K562 (cell line): Measurements from ENCODE around the gene TMC4. TPM values are rescaled to one million over a fixed set of nuclear protein-coding genes. Genes with fewer than 3 reads are reported as not detected.

ENCODE experiments used
- ATAC-seq: fragments of 200-7000 bp; cut with Tn5 transposase; 3 replicates; pipeline ENCODE4 v1.9.1; 2020; ENCODE audit warnings: moderate library complexity
- BruUV-seq: library from RNA; stranded (reverse); fragments of 400-500 nt; replicated peaks from 2 replicates; lab custom pipeline; 2021; lab: Mats Ljungman, UMichigan
- CTCF ChIA-PET: fragments of 300-600 bp; formaldehyde crosslinking; extraction: SDS; loops from one replicate; lab custom pipeline; 2021; ENCODE audit warnings: low intra/inter-chr PET ratio; lab: Yijun Ruan, JAX
- POLR2A ChIA-PET: fragments of 300-600, 350-650 bp; sonication (Branson Sonifier 250); formaldehyde crosslinking; extraction: SDS; loops from one replicate; lab custom pipeline; 2021; ENCODE audit warnings: antibody characterized with exemption, inconsistent platforms; lab: Yijun Ruan, JAX
- DNase-seq, 4 experiments: peaks; one replicate each; pipeline versions ENCODE4 v3.0.0 to v3.0.0-alpha.2; 2011 to 2018; ENCODE audit warnings: low spot score in 3 of 4, mixed read lengths in 3 of 4; ENCODE audit errors: extremely low read depth in 1 of 4
- FAIRE-seq: peaks from 2 replicates; lab custom pipeline; 2011; peaks lifted over from hg19 to GRCh38; lab: Jason Lieb, UNC
- H2AFZ ChIP-seq: 2 replicates; pipeline ENCODE4 v1.6.0; 2011; ENCODE audit warnings: low read depth, low read length, control low read depth, inconsistent platforms
- H3K27ac ChIP-seq: fragments of 200-600 bp; 3 replicates; pipeline ENCODE4 v1.8.0; 2011; ENCODE audit warnings: low read depth, mild to moderate bottlenecking, control low read depth, inconsistent platforms, low read length, moderate library complexity, mixed read lengths; ENCODE audit errors: extremely low read depth
- H3K27me3 ChIP-seq, 2 experiments: fragments of 300-600 bp in 1 of 2; 2 replicates in 1 of 2; 3 replicates in 1 of 2; pipeline versions ENCODE4 v1.6.0 to v1.8.0; 2011; ENCODE audit warnings: inconsistent platforms in 2 of 2, low read length in 2 of 2, mild to moderate bottlenecking in 1 of 2, mixed read lengths in 1 of 2, moderate library complexity in 1 of 2; ENCODE audit not compliant: control insufficient read depth in 2 of 2, insufficient read depth in 2 of 2
- H3K36me3 ChIP-seq: fragments of 300-600 bp; 3 replicates; pipeline ENCODE4 v1.8.0; 2011; ENCODE audit warnings: mild to moderate bottlenecking, low read length, inconsistent platforms; ENCODE audit not compliant: control insufficient read depth, insufficient read depth
- H3K4me1 ChIP-seq, 2 experiments: fragments of 200-600 bp in 1 of 2; replicated peaks in 1 of 2; 2 replicates in 1 of 2; 3 replicates in 1 of 2; pipeline versions ENCODE4 v1.5.1 to v1.8.0; 2011; ENCODE audit warnings: inconsistent platforms in 2 of 2, low read length in 2 of 2, mild to moderate bottlenecking in 1 of 2, mixed read lengths in 1 of 2, moderate library complexity in 1 of 2; ENCODE audit not compliant: control insufficient read depth in 2 of 2, insufficient read depth in 2 of 2
- H3K4me2 ChIP-seq: 2 replicates; pipeline ENCODE4 v1.6.1; 2011; ENCODE audit warnings: low read length, control low read depth, inconsistent platforms, mixed read lengths; ENCODE audit not compliant: insufficient read depth
- H3K4me3 ChIP-seq: fragments of 200-600 bp; sonication (generic), shearing (Covaris generic); 2 replicates; pipeline ENCODE4 v1.5.1; 2016; ENCODE audit warnings: control low read depth, inconsistent platforms
- H3K79me2 ChIP-seq: fragments of 200-600 bp; 3 replicates; pipeline ENCODE4 v1.8.0; 2011; ENCODE audit warnings: low read length, inconsistent platforms; ENCODE audit not compliant: control insufficient read depth, insufficient read depth
- H3K9ac ChIP-seq, 2 experiments: 2 replicates each; pipeline versions ENCODE4 v1.6.0 to v1.6.1; 2011; ENCODE audit warnings: low read depth in 2 of 2, low read length in 2 of 2, control low read depth in 1 of 2, inconsistent platforms in 1 of 2, mild to moderate bottlenecking in 1 of 2, mixed read lengths in 1 of 2; ENCODE audit not compliant: insufficient read depth in 1 of 2
- H3K9me1 ChIP-seq: one replicate; pipeline ENCODE4 v1.6.0; 2011; ENCODE audit warnings: inconsistent platforms, mild to moderate bottlenecking, low read length, moderate library complexity; ENCODE audit not compliant: control insufficient read depth, insufficient read depth
- H3K9me3 ChIP-seq: replicated peaks from 2 replicates; pipeline ENCODE4 v1.5.1; 2011; ENCODE audit warnings: low read depth, low read length, inconsistent platforms; ENCODE audit not compliant: control insufficient read depth, insufficient read depth
- H4K20me1 ChIP-seq: replicated peaks from 2 replicates; pipeline ENCODE4 v1.6.1; 2011; ENCODE audit warnings: low read length, inconsistent platforms, mixed read lengths; ENCODE audit not compliant: control insufficient read depth, insufficient read depth
- BHLHE40 ChIP-seq: IDR thresholded peaks from 2 replicates; pipeline ENCODE4 v1.6.1; 2011; ENCODE audit warnings: low read length, improper control_type of control experiment
- ELF1 ChIP-seq: fragments of 200-800 bp; sonication (Bioruptor generic); IDR thresholded peaks from 2 replicates; pipeline ENCODE4 v1.6.1; 2016; ENCODE audit warnings: missing genetic modification characterization, missing compliant biosample characterization
- ETS1 ChIP-seq: conservative IDR thresholded peaks from 2 replicates; pipeline ENCODE4 v1.6.1; 2011; ENCODE audit warnings: low read depth, mild to moderate bottlenecking, low read length; ENCODE audit not compliant: control insufficient read depth
- KHSRP ChIP-seq: fragments of 450-650 bp; IDR thresholded peaks from 2 replicates; pipeline ENCODE4 v1.6.1; 2017
- MCM5 ChIP-seq: fragments of 450-650 bp; IDR thresholded peaks from 2 replicates; pipeline ENCODE4 v1.6.1; 2016; ENCODE audit warnings: low read depth
- OTX1 ChIP-seq: fragments of 450-650 bp; formaldehyde crosslinking; IDR thresholded peaks from 2 replicates; pipeline ENCODE4 v1.4.0; 2022; ENCODE audit warnings: mild to moderate bottlenecking
- RBBP5 ChIP-seq: fragments of 200-600 bp; sonication (generic); IDR thresholded peaks from 2 replicates; pipeline ENCODE4 v1.6.1; 2012; ENCODE audit warnings: borderline replicate concordance, mild to moderate bottlenecking, low read length, control low read depth, inconsistent platforms; ENCODE audit not compliant: insufficient read depth, poor library complexity, severe bottlenecking
- SRF ChIP-seq, 2 experiments: fragments of 250-450, 450-650 bp in 1 of 2; sonication (Bioruptor Pico) in 1 of 2; sonication (generic) in 1 of 2; formaldehyde crosslinking; IDR thresholded peaks; 2 replicates each; pipeline versions ENCODE4 v1.5.0 to v1.5.1; 2020 to 2022; ENCODE audit warnings: mild to moderate bottlenecking in 1 of 2, missing genetic modification reagents in 1 of 2
- ZBED1 ChIP-seq: IDR thresholded peaks from 2 replicates; pipeline ENCODE4 v1.6.1; 2014
- ZBTB1 ChIP-seq: sonication (generic); formaldehyde crosslinking; IDR thresholded peaks from 2 replicates; pipeline ENCODE4 v1.8.1; 2023; ENCODE audit warnings: missing genetic modification reagents, low read depth, mild to moderate bottlenecking, borderline replicate concordance
- ZNF217 ChIP-seq: sonication (generic); formaldehyde crosslinking; IDR thresholded peaks from 2 replicates; pipeline ENCODE4 v1.8.0; 2022; ENCODE audit warnings: mild to moderate bottlenecking, missing genetic modification reagents
- ZNF609 ChIP-seq: sonication (generic); formaldehyde crosslinking; IDR thresholded peaks from 2 replicates; pipeline ENCODE4 v1.8.1; 2023; ENCODE audit warnings: missing genetic modification reagents, mild to moderate bottlenecking, borderline replicate concordance
- ZSCAN29 ChIP-seq: fragments of 450-650 bp; IDR thresholded peaks from 2 replicates; pipeline ENCODE4 v1.6.1; 2017
- WGBS: fragments of 100-300 bp; shearing (Covaris generic); methylation state at CpG from one replicate; pipeline ENCODE4 v1.1.6; 2016; ENCODE audit warnings: low coverage, mixed read lengths; ENCODE audit not compliant: insufficient coverage; ENCODE audit errors: missing lambda C conversion rate; 5-methylcytosine and 5-hydroxymethylcytosine counted together
- in situ Hi-C: fragments of 300-500 bp; cut with MboI; formaldehyde crosslinking; loops from 4 replicates; pipeline ENCODE4 v1.15.0; 2018; ENCODE audit warnings: inconsistent platforms, mixed read lengths
- intact Hi-C: fragments of 100-400 bp; cut with micrococcal nuclease; formaldehyde crosslinking; loops from 2 replicates; pipeline ENCODE4 v1.14.2; 2022
- polyA plus RNA-seq, 8 experiments: library from polyadenylated mRNA; depleted of rRNA in 4 of 8; stranded (reverse) in 5 of 8; unstranded in 3 of 8; fragments of >200 nt; fragmentation: Nextera tagmentation in 2 of 8; fragmentation: Illumina TruSeq in 1 of 8; extraction: Ambion mirVana in 2 of 8; extraction: Trizol in 1 of 8; gene quantifications; 2 replicates each; pipeline versions ENCODE4 v1.2.1 to v1.2.3, GENCODE V29; 2011 to 2014; ENCODE audit warnings: inconsistent platforms in 1 of 8, missing spikeins in 1 of 8
- total RNA-seq, 7 experiments: library from RNA; depleted of rRNA in 6 of 7; stranded (reverse); fragments of >200 nt in 6 of 7; fragmentation: Illumina TruSeq in 2 of 7; extraction: Trizol in 2 of 7; gene quantifications; 2 replicates each; pipeline versions ENCODE4 v1.2.1 to v1.2.3, GENCODE V29; 2011 to 2021; ENCODE audit warnings: low replicate concordance in 1 of 7
- TF ChIP-seq, protein P1 (sequence below): fragments of 450-650 bp; IDR thresholded peaks from 2 replicates; pipeline ENCODE4 v1.7.0; 2016; ENCODE audit warnings: borderline replicate concordance

TMC4 gene
- total and polyA plus RNA-seq, 9 of the 15 experiments (the other 6 are each of a cell fraction or from before 2014, with no cell fraction given), result 0.12 to 0.79 (median 0.36) TPM; not detected in 2

DNA sequence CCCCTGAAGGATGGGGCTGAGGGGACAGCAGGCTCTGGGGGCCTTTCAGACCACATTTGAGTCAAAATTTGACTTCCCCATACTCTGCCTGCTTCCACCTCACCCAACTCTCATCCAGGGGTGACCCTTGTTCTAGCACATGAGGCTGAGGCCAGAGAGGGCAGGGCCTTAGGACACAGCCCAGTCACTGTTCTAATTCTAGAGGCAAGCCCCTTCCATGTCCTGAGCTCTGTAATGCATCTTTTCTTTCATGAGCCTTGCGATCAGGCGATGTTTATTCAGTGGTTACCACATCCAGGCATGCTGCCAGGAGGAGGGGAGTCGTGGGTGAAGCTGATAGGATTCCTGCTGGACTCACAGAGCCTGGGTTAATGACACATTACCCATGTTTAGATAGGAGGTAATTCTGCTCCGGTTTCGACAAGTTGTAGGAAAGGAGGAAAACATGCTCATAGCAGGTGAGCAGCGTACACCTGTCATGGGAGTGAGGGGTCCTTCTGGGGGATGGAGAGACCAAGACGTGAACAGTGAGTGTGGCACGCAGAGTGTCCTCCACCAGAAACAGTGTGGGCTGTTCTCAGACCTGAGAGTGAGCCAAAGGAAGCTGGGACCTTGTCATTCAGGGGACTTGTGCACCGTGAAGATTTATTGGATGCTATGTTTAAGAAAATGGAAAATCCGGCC, 37.0 kb upstream of the TMC4 start:
- Histone ChIP-seq H3K27ac (peak overlapping the region; percentile 89), H3K9ac (peak overlapping the region; percentile 56 to 86), H3K79me2 (peaks cover 58% of the 10 kb centered on the region), H3K4me3 (no peak overlapping the region), H4K20me1 (peaks cover 60% of the 10 kb centered on the region), H3K36me3 (peaks cover 50% of the 10 kb centered on the region), H2AFZ (no peak overlapping the region), H3K9me1 (peaks cover 23% of the 10 kb centered on the region), H3K9me3 (no peaks in the 10 kb centered on the region), H3K4me1 (peaks cover 65 to 76% of the 10 kb centered on the region in 2 experiments), H3K4me2 (peak overlapping the region; percentile 62), H3K27me3 (no peaks in the 10 kb centered on the region)
- peak; percentile 63 for ATAC-seq
- ChIA-PET CTCF (no interaction called here), POLR2A (interaction anchor here (0.6 to 7.0 kb wide), 14 partner anchors 8 to 1574 kb away, joined by 3 to 66 read pairs (median 4); partner anchors contain the start of genes LENG1, LILRB3, MBOAT7 and RPS9)
- in situ Hi-C loops, result no loop called here
- BruUV-seq, result no TSS peak
- FAIRE-seq, result peak; percentile 98
- peak; percentile 66 to 96 (median 74) for DNase-seq
- intact Hi-C loops, result loop anchor here (2.0 kb wide), 2 partner anchors 21 kb away; partner anchors contain the start of gene MBOAT7
- WGBS, result 7% methylated on average over 10 of the region's 10 CpGs
- TF ChIP-seq ZBED1 (no peak), RBBP5 (no peak), ELF1 (tag) (no peak), ZNF609 (CRISPR knock-in tag) (no peak), BHLHE40 (peak; percentile 87), KHSRP (no peak), SRF (CRISPR knock-in tag; IDR thresholded peaks at IDR 0.05) (no peak), ETS1 (no peak; the same call in 1 of the 2 replicates), ZBTB1 (no peak), MCM5 (no peak), ZSCAN29 (peak; percentile 54; the same call in 1 of the 2 replicates), ZNF217 (CRISPR knock-in tag) (no peak), OTX1 (no peak)
- TF ChIP-seq, protein P1, sequence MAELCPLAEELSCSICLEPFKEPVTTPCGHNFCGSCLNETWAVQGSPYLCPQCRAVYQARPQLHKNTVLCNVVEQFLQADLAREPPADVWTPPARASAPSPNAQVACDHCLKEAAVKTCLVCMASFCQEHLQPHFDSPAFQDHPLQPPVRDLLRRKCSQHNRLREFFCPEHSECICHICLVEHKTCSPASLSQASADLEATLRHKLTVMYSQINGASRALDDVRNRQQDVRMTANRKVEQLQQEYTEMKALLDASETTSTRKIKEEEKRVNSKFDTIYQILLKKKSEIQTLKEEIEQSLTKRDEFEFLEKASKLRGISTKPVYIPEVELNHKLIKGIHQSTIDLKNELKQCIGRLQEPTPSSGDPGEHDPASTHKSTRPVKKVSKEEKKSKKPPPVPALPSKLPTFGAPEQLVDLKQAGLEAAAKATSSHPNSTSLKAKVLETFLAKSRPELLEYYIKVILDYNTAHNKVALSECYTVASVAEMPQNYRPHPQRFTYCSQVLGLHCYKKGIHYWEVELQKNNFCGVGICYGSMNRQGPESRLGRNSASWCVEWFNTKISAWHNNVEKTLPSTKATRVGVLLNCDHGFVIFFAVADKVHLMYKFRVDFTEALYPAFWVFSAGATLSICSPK, result no peak
